Activated naive CD8-positive, alpha-beta T cell treated with anti-CD3 and anti-CD28 coated beads, Interleukin-2, amount 50 U/mL, for 24 hours (primary cell): ENCODE data around the gene POLR3GL.
"Not testable (repeated sequence)": the region's sequence is repeated elsewhere in the genome, so short reads cannot be mapped to it uniquely, and the experiment has no call there.

Source experiments
- ATAC-seq: fragments of 150-1000 bp; cut with Tn5 transposase; one replicate; pipeline ENCODE4 v1.10.0; 2021
- DNase-seq: peaks from one replicate; pipeline ENCODE4 v3.0.0; 2021
- H3K27ac Mint-ChIP-seq: one replicate; pipeline ENCODE4 v1.8.0; 2021; ENCODE audit warnings: mild to moderate bottlenecking, mixed read lengths
- H3K27me3 Mint-ChIP-seq: one replicate; pipeline ENCODE4 v1.8.0; 2021; ENCODE audit warnings: mixed read lengths
- H3K36me3 Mint-ChIP-seq: one replicate; pipeline ENCODE4 v1.8.0; 2021; ENCODE audit warnings: low read depth, mixed read lengths
- H3K4me1 Mint-ChIP-seq: one replicate; pipeline ENCODE4 v1.8.0; 2021; ENCODE audit warnings: mixed read lengths
- H3K4me3 Mint-ChIP-seq: one replicate; pipeline ENCODE4 v1.8.0; 2021; ENCODE audit warnings: mild to moderate bottlenecking, moderate library complexity, mixed read lengths
- H3K9me3 Mint-ChIP-seq: one replicate; pipeline ENCODE4 v1.8.0; 2021; ENCODE audit warnings: mixed read lengths

Gene POLR3GL

GRCh38 chr1:146025787-146026495 is 61.5 kb downstream of the POLR3GL start:
- H3K27ac Mint-ChIP-seq, H3K4me3 Mint-ChIP-seq, H3K36me3 Mint-ChIP-seq, H3K9me3 Mint-ChIP-seq, ATAC-seq, H3K4me1 Mint-ChIP-seq, DNase-seq: not testable (repeated sequence)
- peaks cover 30% of the 10 kb centered on the region for H3K27me3 Mint-ChIP-seq

- not testable (repeated sequence) for H3K36me3 Mint-ChIP-seq, DNase-seq, H3K9me3 Mint-ChIP-seq, ATAC-seq, H3K27ac Mint-ChIP-seq, H3K4me1 Mint-ChIP-seq, H3K4me3 Mint-ChIP-seq
- peaks cover 24% of the 10 kb centered on the region for H3K27me3 Mint-ChIP-seq
These were observed 62.2 kb downstream of the POLR3GL start for GRCh38 chr1:146026650-146027049.
